D721Med (cell line): ENCODE measurements around the gene OASL.
"Not testable (repeated sequence)": the region's sequence is repeated elsewhere in the genome, so short reads cannot be mapped to it uniquely, and the experiment has no call there.

Source experiments
- DNase-seq: peaks from one replicate; pipeline ENCODE4 v3.0.0; 2011; ENCODE audit warnings: low spot score; ENCODE audit not compliant: insufficient read length
- FAIRE-seq: peaks from 2 replicates; lab custom pipeline; 2011; peaks lifted over from hg19 to GRCh38; lab: Jason Lieb, UNC
- CTCF ChIP-seq: IDR thresholded peaks from 2 replicates; pipeline ENCODE4 v1.5.1; 2012; ENCODE audit warnings: mild to moderate bottlenecking, control low read depth; ENCODE audit not compliant: insufficient read depth; ENCODE audit errors: missing control alignments

The OASL gene

DNA sequence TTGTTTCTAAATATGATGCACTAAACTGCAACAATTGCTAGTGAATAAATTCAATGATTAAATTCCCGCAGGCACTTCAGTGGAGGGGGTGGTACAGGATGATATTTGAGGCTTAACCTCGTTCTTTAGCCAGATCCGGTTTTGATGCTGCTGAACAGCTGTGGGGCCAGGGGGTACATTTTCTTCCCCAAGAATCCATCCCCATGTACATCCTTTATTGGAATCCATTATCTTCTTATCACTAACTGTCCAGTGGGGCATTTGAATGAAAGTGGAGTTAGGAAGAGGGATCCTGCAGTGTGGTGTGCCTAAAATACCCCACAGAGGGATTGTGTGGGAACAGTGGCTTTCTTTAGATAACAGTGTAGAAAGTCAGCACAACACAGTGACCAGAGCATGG, 45.2 kb upstream of the OASL start:
- TF ChIP-seq CTCF, result no peak
- DNase-seq (no peak), FAIRE-seq (no peak)

- FAIRE-seq (no peak), DNase-seq (no peak)
- no peak for TF ChIP-seq CTCF
These were observed 41.9 kb upstream of the OASL start for GRCh38 chr12:121080909-121081308.

DNA sequence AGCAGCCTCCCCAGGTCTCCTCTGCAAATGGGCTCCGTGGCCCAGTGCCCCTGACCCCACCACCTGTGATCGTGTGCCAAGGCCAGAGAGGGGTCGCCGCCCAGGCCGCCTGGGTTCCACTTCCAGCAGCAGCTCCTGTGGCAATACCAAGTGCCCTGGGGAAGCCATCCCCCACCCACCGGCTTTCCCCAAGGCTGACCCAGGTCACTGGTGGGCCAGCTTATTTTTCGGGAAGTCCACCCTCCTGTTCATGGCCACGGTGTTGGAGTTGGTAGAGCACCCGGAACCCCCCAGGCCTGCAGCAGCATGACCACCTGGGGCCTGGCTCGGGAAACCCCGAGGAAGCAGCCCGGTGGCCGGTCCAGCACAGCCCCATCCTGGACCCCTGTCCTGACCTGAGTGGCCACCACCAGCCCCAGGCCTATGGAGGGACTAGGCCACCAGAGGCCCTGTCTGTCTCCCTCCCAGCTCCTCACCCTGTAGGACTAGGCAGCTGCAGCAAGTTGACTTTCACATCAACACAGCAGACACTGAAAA, 40.8 kb upstream of the OASL start:
- TF ChIP-seq CTCF, result no peak
- DNase-seq (no peak), FAIRE-seq (no peak)

GRCh38 chr12:121077440-121077839, 38.4 kb upstream of the OASL start:
- FAIRE-seq, DNase-seq: not testable (repeated sequence)

- not testable (repeated sequence) for DNase-seq, FAIRE-seq
These were observed 36.9 kb upstream of the OASL start for GRCh38 chr12:121075911-121076310.

DNA sequence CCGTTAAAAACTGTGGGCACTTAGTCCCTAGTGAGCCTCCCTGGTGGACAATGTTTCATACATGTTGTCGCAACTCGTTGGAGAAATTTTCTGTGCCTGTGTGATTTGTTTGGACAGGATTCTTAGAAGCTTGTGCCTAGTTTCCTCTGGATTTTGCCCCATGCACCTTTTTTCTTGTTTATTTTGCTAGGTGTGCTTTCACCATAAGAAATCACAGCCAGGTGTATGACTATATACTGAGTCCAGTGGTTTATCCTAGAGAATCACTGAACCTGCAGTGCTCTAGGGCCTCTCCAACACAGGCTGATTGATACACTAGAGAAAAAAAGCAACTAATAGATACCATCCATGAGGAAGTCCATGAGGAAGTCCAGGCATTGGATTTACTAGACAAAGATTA, 33.1 kb upstream of the OASL start:
- FAIRE-seq, result no peak
- no peak for TF ChIP-seq CTCF
- no peak for DNase-seq

GRCh38 chr12:121069206-121069605, 30.2 kb upstream of the OASL start:
- no peak for FAIRE-seq
- no peak for DNase-seq
- TF ChIP-seq CTCF, result no peak

DNA sequence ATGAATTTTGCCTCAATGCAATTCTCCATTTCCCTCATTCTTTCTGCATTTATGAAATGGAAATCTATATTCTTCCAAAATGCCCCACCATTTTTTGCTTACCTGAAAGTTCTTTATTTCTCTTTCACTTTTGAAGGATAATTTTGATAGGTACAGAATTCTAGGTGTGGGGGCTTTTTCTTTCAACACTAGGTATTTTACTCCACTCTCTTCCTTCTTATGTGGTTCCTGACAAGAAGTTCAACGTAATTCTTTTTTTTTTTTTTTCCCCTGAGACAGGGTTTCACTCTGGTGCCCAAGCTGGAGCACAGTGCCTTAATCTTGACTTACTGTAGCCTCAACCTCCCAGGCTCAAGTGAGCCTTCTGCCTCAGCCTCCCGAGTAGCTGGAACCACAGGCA, 26.3 kb upstream of the OASL start:
- TF ChIP-seq CTCF, result no peak
- FAIRE-seq (no peak), DNase-seq (no peak)

GRCh38 chr12:121064586-121064985, 25.5 kb upstream of the OASL start:
- FAIRE-seq, DNase-seq: not testable (repeated sequence)
